Trophoblast cell (in vitro differentiated cells and primary cell): ENCODE data around the gene FSTL4.
"Not testable (repeated sequence)": the region's sequence is repeated elsewhere in the genome, so short reads cannot be mapped to it uniquely, and the experiment has no call there.

ENCODE experiments used
- DNase-seq, 2 donors: peaks; one replicate each; pipeline ENCODE4 v3.0.0-alpha.2; 2016
- H2AFZ ChIP-seq: 2 replicates; pipeline ENCODE4 v1.6.1; 2013; ENCODE audit warnings: low read length, moderate library complexity, mild to moderate bottlenecking; ENCODE audit not compliant: insufficient read depth, poor library complexity
- H2AK5ac ChIP-seq: 2 replicates; pipeline ENCODE4 v1.6.1; 2013; ENCODE audit warnings: mild to moderate bottlenecking, low read length
- H2BK120ac ChIP-seq: 2 replicates; pipeline ENCODE4 v1.6.1; 2013; ENCODE audit warnings: low read length, mild to moderate bottlenecking, moderate library complexity; ENCODE audit not compliant: insufficient read depth, poor library complexity
- H2BK12ac ChIP-seq: 2 replicates; pipeline ENCODE4 v1.6.1; 2013; ENCODE audit warnings: mild to moderate bottlenecking, low read length, moderate library complexity
- H2BK5ac ChIP-seq: 2 replicates; pipeline ENCODE4 v1.6.1; 2013; ENCODE audit warnings: low read length, low read depth, moderate library complexity, mild to moderate bottlenecking; ENCODE audit not compliant: poor library complexity
- H3K14ac ChIP-seq: 2 replicates; pipeline ENCODE4 v1.6.1; 2013; ENCODE audit warnings: mild to moderate bottlenecking, low read length
- H3K18ac ChIP-seq: 2 replicates; pipeline ENCODE4 v1.6.1; 2013; ENCODE audit warnings: mild to moderate bottlenecking, low read length
- H3K23ac ChIP-seq: 2 replicates; pipeline ENCODE4 v1.6.1; 2013; ENCODE audit warnings: low read length
- H3K27ac ChIP-seq: 2 replicates; pipeline ENCODE4 v1.5.1; 2013; ENCODE audit warnings: low read depth, mild to moderate bottlenecking, inconsistent platforms, low read length, moderate library complexity
- H3K27me3 ChIP-seq: 2 replicates; pipeline ENCODE4 v1.6.1; 2013; ENCODE audit warnings: inconsistent platforms, mild to moderate bottlenecking, low read length, moderate library complexity; ENCODE audit not compliant: insufficient read depth
- H3K36me3 ChIP-seq, 2 experiments: 1 replicate in 1 of 2; 2 replicates in 1 of 2; pipeline ENCODE4 v1.6.1; 2013; ENCODE audit warnings: low read length in 2 of 2, mild to moderate bottlenecking in 2 of 2, moderate library complexity in 1 of 2; ENCODE audit not compliant: insufficient read depth in 2 of 2, control insufficient read depth in 1 of 2
- H3K4ac ChIP-seq: 2 replicates; pipeline ENCODE4 v1.6.1; 2013; ENCODE audit warnings: low read depth, mild to moderate bottlenecking, low read length, moderate library complexity
- H3K4me1 ChIP-seq, 2 experiments: 1 replicate in 1 of 2; 2 replicates in 1 of 2; pipeline ENCODE4 v1.6.1; 2013; ENCODE audit warnings: low read length in 2 of 2, mild to moderate bottlenecking in 2 of 2, moderate library complexity in 1 of 2; ENCODE audit not compliant: insufficient read depth in 2 of 2, control insufficient read depth in 1 of 2
- H3K4me2 ChIP-seq: 2 replicates; pipeline ENCODE4 v1.6.1; 2013; ENCODE audit warnings: inconsistent platforms, mild to moderate bottlenecking, low read length, moderate library complexity
- H3K4me3 ChIP-seq: 2 replicates; pipeline ENCODE4 v1.5.1; 2013; ENCODE audit warnings: mild to moderate bottlenecking, low read depth, low read length, inconsistent platforms
- H3K79me1 ChIP-seq: one replicate; pipeline ENCODE4 v1.6.1; 2013; ENCODE audit warnings: low read length
- H3K79me2 ChIP-seq: 2 replicates; pipeline ENCODE4 v1.6.1; 2013; ENCODE audit warnings: low read length, mild to moderate bottlenecking; ENCODE audit not compliant: control insufficient read depth, insufficient read depth, poor library complexity
- H3K9ac ChIP-seq: 2 replicates; pipeline ENCODE4 v1.6.1; 2013; ENCODE audit warnings: mild to moderate bottlenecking, low read length
- H3K9me3 ChIP-seq: 2 replicates; pipeline ENCODE4 v1.6.1; 2013; ENCODE audit warnings: low read depth, mild to moderate bottlenecking, control low read depth, inconsistent platforms, low read length; ENCODE audit not compliant: insufficient read depth
- H4K12ac ChIP-seq: 2 replicates; pipeline ENCODE4 v1.6.1; 2013; ENCODE audit warnings: low read depth, mild to moderate bottlenecking, low read length, moderate library complexity
- H4K8ac ChIP-seq: 2 replicates; pipeline ENCODE4 v1.6.1; 2013; ENCODE audit warnings: low read depth, mild to moderate bottlenecking, low read length, moderate library complexity
- H4K91ac ChIP-seq: one replicate; pipeline ENCODE4 v1.6.1; 2013; ENCODE audit warnings: low read depth, mild to moderate bottlenecking, low read length, moderate library complexity
- whole genome bisulfite sequencing: extraction: QIAGEN DNeasy Blood & Tissue Kit; methylation state at CpG from one replicate; pipeline ENCODE4 v1.1.7; 2013; ENCODE audit warnings: missing lambda C conversion rate; ENCODE audit not compliant: insufficient read length, insufficient coverage; ENCODE audit errors: extremely low coverage; 5-methylcytosine and 5-hydroxymethylcytosine counted together

FSTL4 gene

GRCh38 chr5:133179405-133179804 is 432.9 kb downstream of the FSTL4 start:
- Histone ChIP-seq H3K79me2 (no peaks in the 10 kb centered on the region), H3K79me1 (no peaks in the 10 kb centered on the region), H4K91ac (no peak overlapping the region), H2BK5ac (no peak overlapping the region), H4K12ac (no peak overlapping the region), H3K9me3 (no peaks in the 10 kb centered on the region), H3K14ac (no peak overlapping the region), H3K4me1 (no peaks in the 10 kb centered on the region), H3K4me2 (no peak overlapping the region), H4K8ac (no peak overlapping the region), H3K27me3 (no peaks in the 10 kb centered on the region), H3K4ac (no peak overlapping the region), H3K4me3 (no peak overlapping the region), H3K18ac (no peak overlapping the region), H3K36me3 (no peaks in the 10 kb centered on the region), H2AK5ac (no peak overlapping the region), H2BK120ac (no peak overlapping the region), H2BK12ac (no peak overlapping the region), H3K23ac (no peak overlapping the region), H2AFZ (no peak overlapping the region), H3K9ac (no peak overlapping the region), H3K27ac (no peak overlapping the region)
- DNase-seq, result no peak

- not testable (repeated sequence) for H4K91ac ChIP-seq
- WGBS, result no CpG with 5 or more reads among the region's 9 CpGs
These were observed 441.5 kb downstream of the FSTL4 start for GRCh38 chr5:133170756-133171387.

GRCh38 chr5:133164759-133165158 is 447.6 kb downstream of the FSTL4 start:
- H2AK5ac ChIP-seq, result no peak overlapping the region
- DNase-seq, result no peak
- WGBS, result no CpG with 5 or more reads among the region's 2 CpGs
- no peaks in the 10 kb centered on the region for H3K9me3 ChIP-seq
- H3K27ac ChIP-seq, result no peak overlapping the region
- H3K14ac ChIP-seq, result no peak overlapping the region
- H3K27me3 ChIP-seq, result no peaks in the 10 kb centered on the region
- no peak overlapping the region for H2BK5ac ChIP-seq
- H3K4me3 ChIP-seq, result no peak overlapping the region
- H2BK12ac ChIP-seq, result no peak overlapping the region
- H3K23ac ChIP-seq, result no peak overlapping the region
- no peaks in the 10 kb centered on the region for H3K79me2 ChIP-seq
- H3K79me1 ChIP-seq, result no peaks in the 10 kb centered on the region
- no peak overlapping the region for H3K18ac ChIP-seq
- no peak overlapping the region for H3K4me2 ChIP-seq
- no peak overlapping the region for H3K4ac ChIP-seq
- no peaks in the 10 kb centered on the region for H3K4me1 ChIP-seq
- no peak overlapping the region for H2BK120ac ChIP-seq
- no peaks in the 10 kb centered on the region for H3K36me3 ChIP-seq
- no peak overlapping the region for H4K12ac ChIP-seq
- no peak overlapping the region for H4K91ac ChIP-seq
- no peak overlapping the region for H3K9ac ChIP-seq
- H4K8ac ChIP-seq, result no peak overlapping the region
- no peak overlapping the region for H2AFZ ChIP-seq

More at GRCh38 chr5:133170756-133171387, 441.5 kb downstream of the FSTL4 start:
- not testable (repeated sequence) for H3K4me1 ChIP-seq, H3K27ac ChIP-seq, H3K79me2 ChIP-seq, H3K4ac ChIP-seq, H2AFZ ChIP-seq, H2BK5ac ChIP-seq, H2BK120ac ChIP-seq, H3K23ac ChIP-seq, H2AK5ac ChIP-seq, H3K9me3 ChIP-seq, H3K27me3 ChIP-seq, H3K18ac ChIP-seq, H4K8ac ChIP-seq, H2BK12ac ChIP-seq, H3K14ac ChIP-seq, H4K12ac ChIP-seq, DNase-seq, H3K36me3 ChIP-seq, H3K79me1 ChIP-seq, H3K4me3 ChIP-seq, H3K9ac ChIP-seq, H3K4me2 ChIP-seq

- no peaks in the 10 kb centered on the region for H3K79me1 ChIP-seq
- no peak overlapping the region for H3K4me3 ChIP-seq
- no peak overlapping the region for H2BK12ac ChIP-seq
- no CpG with 5 or more reads among the region's 3 CpGs for WGBS
- H3K4me2 ChIP-seq, result no peak overlapping the region
- no peaks in the 10 kb centered on the region for H3K9me3 ChIP-seq
- H3K36me3 ChIP-seq, result no peaks in the 10 kb centered on the region
- H2AFZ ChIP-seq, result no peak overlapping the region
- H3K23ac ChIP-seq, result no peak overlapping the region
- no peak overlapping the region for H3K4ac ChIP-seq
- no peak overlapping the region for H2BK5ac ChIP-seq
- H4K12ac ChIP-seq, result no peak overlapping the region
- no peaks in the 10 kb centered on the region for H3K79me2 ChIP-seq
- no peak overlapping the region for H4K8ac ChIP-seq
- H3K27me3 ChIP-seq, result no peaks in the 10 kb centered on the region
- H2BK120ac ChIP-seq, result no peak overlapping the region
- H3K9ac ChIP-seq, result no peak overlapping the region
- no peak overlapping the region for H3K18ac ChIP-seq
- no peak overlapping the region for H3K14ac ChIP-seq
- no peaks in the 10 kb centered on the region for H3K4me1 ChIP-seq
- H2AK5ac ChIP-seq, result no peak overlapping the region
- no peak for DNase-seq
- H4K91ac ChIP-seq, result no peak overlapping the region
- H3K27ac ChIP-seq, result no peak overlapping the region
These were observed 448.5 kb downstream of the FSTL4 start for GRCh38 chr5:133163839-133164238.
